Neural crest cell (in vitro differentiated cells): ENCODE results near the gene HDHD3. TPM values are rescaled to one million over a fixed set of nuclear protein-coding genes. Genes with fewer than 3 reads are reported as not detected.

Experiments used
- DNase-seq: peaks from one replicate; pipeline ENCODE4 v3.0.0; 2021; ENCODE audit warnings: low read depth, mixed read lengths, low spot score
- H3K27ac Mint-ChIP-seq: one replicate; pipeline ENCODE4 v1.8.0; 2021; ENCODE audit warnings: mild to moderate bottlenecking, mixed read lengths; ENCODE audit not compliant: unreplicated experiment
- H3K27me3 Mint-ChIP-seq: 2 replicates; pipeline ENCODE4 v1.8.0; 2021; ENCODE audit warnings: low read depth, mild to moderate bottlenecking, mixed read lengths
- H3K36me3 Mint-ChIP-seq: 2 replicates; pipeline ENCODE4 v1.8.0; 2021; ENCODE audit warnings: low read depth, mild to moderate bottlenecking, mixed read lengths
- H3K4me1 Mint-ChIP-seq: 2 replicates; pipeline ENCODE4 v1.8.0; 2021; ENCODE audit warnings: mixed read lengths
- H3K4me3 Mint-ChIP-seq: one replicate; pipeline ENCODE4 v1.8.0; 2021; ENCODE audit warnings: mild to moderate bottlenecking, mixed read lengths
- H3K9me3 Mint-ChIP-seq: 2 replicates; pipeline ENCODE4 v1.8.0; 2021; ENCODE audit warnings: mixed read lengths
- CTCF ChIP-seq: fragments of 200-600 bp; sonication (generic); conservative IDR thresholded peaks from 2 replicates; pipeline ENCODE4 v1.5.0; 2021; ENCODE audit warnings: antibody characterized with exemption, mild to moderate bottlenecking
- total RNA-seq: library from RNA; stranded (reverse); gene quantifications from 2 replicates; pipeline ENCODE4 v1.2.1, GENCODE V29; 2021

Gene HDHD3
- total RNA-seq, 1 donor from 2014 or later = 13.4 TPM

GRCh38 chr9:113349066-113349444 is 27.7 kb downstream of the HDHD3 start:
- H3K4me1 Mint-ChIP-seq = peaks cover 14% of the 10 kb centered on the region
- DNase-seq = no peak
- H3K9me3 Mint-ChIP-seq = no peaks in the 10 kb centered on the region
- no peaks in the 10 kb centered on the region for H3K36me3 Mint-ChIP-seq
- peaks cover 73% of the 10 kb centered on the region for H3K27me3 Mint-ChIP-seq
- no peak overlapping the region for H3K27ac Mint-ChIP-seq
- TF ChIP-seq CTCF = no peak
- H3K4me3 Mint-ChIP-seq = peak overlapping the region; percentile 60

- peaks cover 69% of the 10 kb centered on the region for H3K27me3 Mint-ChIP-seq
- no peak for TF ChIP-seq CTCF
- peak overlapping the region; percentile 34 for H3K4me3 Mint-ChIP-seq
- no peaks in the 10 kb centered on the region for H3K36me3 Mint-ChIP-seq
- H3K9me3 Mint-ChIP-seq = no peaks in the 10 kb centered on the region
- no peak overlapping the region for H3K27ac Mint-ChIP-seq
- H3K4me1 Mint-ChIP-seq = peaks cover 14% of the 10 kb centered on the region
- DNase-seq = no peak
These were observed 28.3 kb downstream of the HDHD3 start for GRCh38 chr9:113348437-113348836.

- Mint-ChIP-seq H3K27me3 (peaks cover 51% of the 10 kb centered on the region), H3K4me1 (peaks cover 15% of the 10 kb centered on the region), H3K36me3 (no peaks in the 10 kb centered on the region), H3K9me3 (no peaks in the 10 kb centered on the region), H3K27ac (no peak overlapping the region), H3K4me3 (no peak overlapping the region)
- DNase-seq = no peak
- no peak for TF ChIP-seq CTCF
These were observed 31.1 kb downstream of the HDHD3 start for GRCh38 chr9:113345671-113346070.

- H3K27ac Mint-ChIP-seq = no peak overlapping the region
- no peak for DNase-seq
- TF ChIP-seq CTCF = no peak
- H3K36me3 Mint-ChIP-seq = no peaks in the 10 kb centered on the region
- H3K4me3 Mint-ChIP-seq = peak overlapping the region; percentile 43
- peaks cover 19% of the 10 kb centered on the region for H3K4me1 Mint-ChIP-seq
- H3K9me3 Mint-ChIP-seq = no peaks in the 10 kb centered on the region
- peaks cover 50% of the 10 kb centered on the region for H3K27me3 Mint-ChIP-seq
These were observed 31.6 kb downstream of the HDHD3 start for GRCh38 chr9:113345190-113345589.

GRCh38 chr9:113343732-113344231 is 33.0 kb downstream of the HDHD3 start:
- no peaks in the 10 kb centered on the region for H3K36me3 Mint-ChIP-seq
- no peak overlapping the region for H3K27ac Mint-ChIP-seq
- DNase-seq = no peak
- no peaks in the 10 kb centered on the region for H3K9me3 Mint-ChIP-seq
- H3K27me3 Mint-ChIP-seq = peaks cover 40% of the 10 kb centered on the region
- peaks cover 26% of the 10 kb centered on the region for H3K4me1 Mint-ChIP-seq
- no peak for TF ChIP-seq CTCF
- H3K4me3 Mint-ChIP-seq = no peak overlapping the region
